SK-N-SH (cell line): Measurements from ENCODE around the gene ASXL3. TPM values are rescaled to one million over a fixed set of nuclear protein-coding genes. Genes with fewer than 3 reads are reported as not detected.

Experiments used
- CTCF ChIA-PET: fragments of 300-600, 350-600 bp; formaldehyde crosslinking; extraction: SDS; loops from one replicate; lab custom pipeline; 2021; lab: Yijun Ruan, JAX
- POLR2A ChIA-PET: fragments of 350-600 bp; sonication (Branson Sonifier 250); formaldehyde crosslinking; extraction: SDS; loops from one replicate; lab custom pipeline; 2020; ENCODE audit warnings: antibody characterized with exemption, inconsistent platforms; lab: Yijun Ruan, JAX
- DNase-seq: peaks from one replicate; pipeline ENCODE4 v3.0.0; 2012
- H2AFZ ChIP-seq: fragments of 200-600 bp; sonication (generic); 2 replicates; pipeline ENCODE4 v1.8.1; 2016; ENCODE audit warnings: antibody characterized with exemption, mild to moderate bottlenecking, low read depth
- H3F3A ChIP-seq: fragments of 200-600 bp; sonication (generic); replicated peaks from 2 replicates; pipeline ENCODE3; 2016; ENCODE audit warnings: antibody characterized with exemption, mild to moderate bottlenecking; ENCODE audit not compliant: insufficient read depth
- H3K27ac ChIP-seq, 2 experiments: fragments of 200-500 bp in 1 of 2; fragments of 200-600 bp in 1 of 2; sonication (Bioruptor generic) in 1 of 2; sonication (generic), shearing (Covaris generic) in 1 of 2; 2 replicates each; pipeline versions ENCODE4 v1.5.1 to v1.6.1; 2014 to 2016; ENCODE audit warnings: low read depth in 2 of 2, inconsistent platforms in 1 of 2, low read length in 1 of 2, mild to moderate bottlenecking in 1 of 2, mixed read lengths in 1 of 2
- H3K27me3 ChIP-seq: fragments of 200-600 bp; sonication (generic), shearing (Covaris generic); 2 replicates; pipeline ENCODE4 v1.6.1; 2016; ENCODE audit warnings: mixed run types; ENCODE audit not compliant: insufficient read depth
- H3K36me3 ChIP-seq, 2 experiments: fragments of 200-500 bp in 1 of 2; fragments of 200-600 bp in 1 of 2; sonication (Bioruptor generic) in 1 of 2; sonication (generic) in 1 of 2; replicated peaks in 1 of 2; 2 replicates each; pipeline versions ENCODE3 to v1.5.1; 2014 to 2016; ENCODE audit warnings: low read length in 1 of 2, mild to moderate bottlenecking in 1 of 2; ENCODE audit not compliant: insufficient read depth in 2 of 2, control insufficient read depth in 1 of 2
- H3K4me1 ChIP-seq, 2 experiments: fragments of 200-500 bp in 1 of 2; fragments of 200-600 bp in 1 of 2; sonication (Bioruptor generic) in 1 of 2; sonication (generic), shearing (Covaris generic) in 1 of 2; 2 replicates each; pipeline versions ENCODE4 v1.5.1 to v1.6.1; 2014 to 2016; ENCODE audit warnings: low read depth in 1 of 2, low read length in 1 of 2, mixed run types in 1 of 2; ENCODE audit not compliant: insufficient read depth in 2 of 2, control insufficient read depth in 1 of 2
- H3K4me2 ChIP-seq: fragments of 200-600 bp; sonication (generic), shearing (Covaris generic); 2 replicates; pipeline ENCODE4 v1.6.1; 2017; ENCODE audit warnings: mixed run types
- H3K4me3 ChIP-seq, 2 experiments: fragments of 200-500 bp in 1 of 2; fragments of 200-600 bp in 1 of 2; sonication (Bioruptor generic) in 1 of 2; sonication (generic), shearing (Covaris generic) in 1 of 2; 2 replicates each; pipeline versions ENCODE4 v1.5.1 to v1.8.1; 2014 to 2016; ENCODE audit warnings: low read depth in 2 of 2, inconsistent platforms in 1 of 2, low read length in 1 of 2, mild to moderate bottlenecking in 1 of 2, mixed read lengths in 1 of 2, moderate library complexity in 1 of 2
- H3K79me2 ChIP-seq: fragments of 200-600 bp; sonication (generic); 2 replicates; pipeline ENCODE4 v1.8.1; 2017; ENCODE audit warnings: mild to moderate bottlenecking; ENCODE audit not compliant: insufficient read depth
- H3K9ac ChIP-seq: fragments of 200-600 bp; sonication (generic); 2 replicates; pipeline ENCODE4 v1.6.1; 2017; ENCODE audit warnings: mixed run types
- H3K9me2 ChIP-seq: fragments of 200-600 bp; sonication (generic); 2 replicates; pipeline ENCODE4 v1.6.1; 2017; ENCODE audit warnings: mixed run types
- H3K9me3 ChIP-seq: fragments of 200-600 bp; sonication (generic); 2 replicates; pipeline ENCODE4 v1.6.1; 2017; ENCODE audit warnings: mixed run types, mild to moderate bottlenecking, moderate library complexity
- H4K20me1 ChIP-seq: fragments of 200-600 bp; sonication (generic); 2 replicates; pipeline ENCODE4 v1.6.1; 2017; ENCODE audit warnings: mild to moderate bottlenecking, mixed run types; ENCODE audit not compliant: insufficient read depth
- EZH2phosphoT487 ChIP-seq: fragments of 200-600 bp; sonication (generic); IDR thresholded peaks from 2 replicates; pipeline ENCODE4 v1.6.1; 2017; ENCODE audit warnings: low read depth, mixed run types, mild to moderate bottlenecking, antibody characterized with exemption, moderate library complexity, borderline replicate concordance
- FOSL2 ChIP-seq: IDR thresholded peaks from 2 replicates; pipeline ENCODE4 v1.4.0; 2012; ENCODE audit warnings: low read depth, mild to moderate bottlenecking, moderate library complexity, borderline replicate concordance
- GATA2 ChIP-seq: sonication (generic); formaldehyde crosslinking; IDR thresholded peaks from 2 replicates; pipeline ENCODE4 v1.5.0; 2020; ENCODE audit warnings: mild to moderate bottlenecking, missing genetic modification reagents
- JUND ChIP-seq: IDR thresholded peaks from 2 replicates; pipeline ENCODE4 v1.4.0; 2012
- MXI1 ChIP-seq: IDR thresholded peaks from 2 replicates; pipeline ENCODE4 v1.6.1; 2012; ENCODE audit warnings: mild to moderate bottlenecking, low read depth, low read length, improper control_type of control experiment
- NFIC ChIP-seq: IDR thresholded peaks from 2 replicates; pipeline ENCODE4 v1.4.0; 2012; ENCODE audit warnings: borderline replicate concordance
- NRF1 ChIP-seq: IDR thresholded peaks from 2 replicates; pipeline ENCODE4 v1.6.1; 2012; ENCODE audit warnings: low read depth, mild to moderate bottlenecking, low read length
- POLR2AphosphoS5 ChIP-seq: IDR thresholded peaks from 2 replicates; pipeline ENCODE4 v1.6.1; 2012; ENCODE audit warnings: low read depth, low read length
- RCOR1 ChIP-seq: fragments of 150-350 bp; IDR thresholded peaks from 2 replicates; pipeline ENCODE4 v1.6.1; 2017; ENCODE audit warnings: antibody characterized with exemption, low read length
- RFX5 ChIP-seq: IDR thresholded peaks from 2 replicates; pipeline ENCODE4 v1.6.1; 2012; ENCODE audit warnings: mild to moderate bottlenecking, improper control_type of control experiment, low read length
- SIN3A ChIP-seq: IDR thresholded peaks from 2 replicates; pipeline ENCODE4 v1.6.1; 2012; ENCODE audit warnings: low read depth, mild to moderate bottlenecking, low read length, moderate library complexity, borderline replicate concordance
- SMC3 ChIP-seq: IDR thresholded peaks from 2 replicates; pipeline ENCODE4 v1.6.1; 2012; ENCODE audit warnings: low read depth, low read length, improper control_type of control experiment
- WGBS: methylation state at CpG from one replicate; pipeline ENCODE4 v1.1.6; 2017; ENCODE audit warnings: low lambda C conversion rate; 5-methylcytosine and 5-hydroxymethylcytosine counted together
- polyA plus RNA-seq, 3 experiments: library from polyadenylated mRNA; depleted of rRNA; stranded (reverse); fragments of >200 nt; gene quantifications; 2 replicates each; pipeline ENCODE4 v1.2.3, GENCODE V29; 2012
- TF ChIP-seq, protein P1 (sequence below): IDR thresholded peaks from 2 replicates; pipeline ENCODE4 v1.4.0; 2012; ENCODE audit warnings: low read depth
- TF ChIP-seq, protein P2 (sequence below): fragments of 200-600 bp; sonication (generic); IDR thresholded peaks from 2 replicates; pipeline ENCODE4 v1.6.1; 2017; ENCODE audit warnings: antibody characterized with exemption, mild to moderate bottlenecking, moderate library complexity
- TF ChIP-seq, protein P3 (sequence below): IDR thresholded peaks from 2 replicates; pipeline ENCODE4; 2012
- TF ChIP-seq, protein P4 (sequence below): IDR thresholded peaks from 2 replicates; pipeline ENCODE4 v1.6.1; 2012; ENCODE audit warnings: mild to moderate bottlenecking, low read depth, low read length, moderate library complexity
- TF ChIP-seq, protein P5 (sequence below): fragments of 150-350 bp; IDR thresholded peaks from 2 replicates; pipeline ENCODE4 v1.6.1; 2016; ENCODE audit warnings: mild to moderate bottlenecking, low read depth, low read length

ASXL3 gene
- polyA plus RNA-seq, 1 of the 3 experiments (the other 2 are of a cell fraction) = not detected

GRCh38 chr18:33584548-33585430 is 6.8 kb downstream of the ASXL3 start:
- Histone ChIP-seq H2AFZ (no peak overlapping the region), H3F3A (no peaks in the 10 kb centered on the region), H3K36me3 (no peaks in the 10 kb centered on the region), H3K9me3 (no peaks in the 10 kb centered on the region), H3K4me3 (no peak overlapping the region), H3K9me2 (no peaks in the 10 kb centered on the region), H3K9ac (no peak overlapping the region), H3K4me2 (no peak overlapping the region), H4K20me1 (no peaks in the 10 kb centered on the region), H3K27me3 (peaks cover 3% of the 10 kb centered on the region), H3K27ac (no peak overlapping the region), H3K79me2 (no peaks in the 10 kb centered on the region), H3K4me1 (no peaks in the 10 kb centered on the region; a peak in 1 of 4 replicates)
- WGBS = 52% methylated on average over 3 of the region's 3 CpGs
- CTCF ChIA-PET = interaction anchor here (0.6 kb wide), 1 partner anchor 821 kb away, joined by 3 read pairs; no protein-coding TSS in a partner anchor
- no peak for DNase-seq
- POLR2A ChIA-PET = no interaction called here
- no peak for TF ChIP-seq JUND
- TF ChIP-seq, protein P1, sequence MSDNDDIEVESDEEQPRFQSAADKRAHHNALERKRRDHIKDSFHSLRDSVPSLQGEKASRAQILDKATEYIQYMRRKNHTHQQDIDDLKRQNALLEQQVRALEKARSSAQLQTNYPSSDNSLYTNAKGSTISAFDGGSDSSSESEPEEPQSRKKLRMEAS = no peak
- TF ChIP-seq, protein P2, sequence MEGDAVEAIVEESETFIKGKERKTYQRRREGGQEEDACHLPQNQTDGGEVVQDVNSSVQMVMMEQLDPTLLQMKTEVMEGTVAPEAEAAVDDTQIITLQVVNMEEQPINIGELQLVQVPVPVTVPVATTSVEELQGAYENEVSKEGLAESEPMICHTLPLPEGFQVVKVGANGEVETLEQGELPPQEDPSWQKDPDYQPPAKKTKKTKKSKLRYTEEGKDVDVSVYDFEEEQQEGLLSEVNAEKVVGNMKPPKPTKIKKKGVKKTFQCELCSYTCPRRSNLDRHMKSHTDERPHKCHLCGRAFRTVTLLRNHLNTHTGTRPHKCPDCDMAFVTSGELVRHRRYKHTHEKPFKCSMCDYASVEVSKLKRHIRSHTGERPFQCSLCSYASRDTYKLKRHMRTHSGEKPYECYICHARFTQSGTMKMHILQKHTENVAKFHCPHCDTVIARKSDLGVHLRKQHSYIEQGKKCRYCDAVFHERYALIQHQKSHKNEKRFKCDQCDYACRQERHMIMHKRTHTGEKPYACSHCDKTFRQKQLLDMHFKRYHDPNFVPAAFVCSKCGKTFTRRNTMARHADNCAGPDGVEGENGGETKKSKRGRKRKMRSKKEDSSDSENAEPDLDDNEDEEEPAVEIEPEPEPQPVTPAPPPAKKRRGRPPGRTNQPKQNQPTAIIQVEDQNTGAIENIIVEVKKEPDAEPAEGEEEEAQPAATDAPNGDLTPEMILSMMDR = no peak
- TF ChIP-seq, protein P3, sequence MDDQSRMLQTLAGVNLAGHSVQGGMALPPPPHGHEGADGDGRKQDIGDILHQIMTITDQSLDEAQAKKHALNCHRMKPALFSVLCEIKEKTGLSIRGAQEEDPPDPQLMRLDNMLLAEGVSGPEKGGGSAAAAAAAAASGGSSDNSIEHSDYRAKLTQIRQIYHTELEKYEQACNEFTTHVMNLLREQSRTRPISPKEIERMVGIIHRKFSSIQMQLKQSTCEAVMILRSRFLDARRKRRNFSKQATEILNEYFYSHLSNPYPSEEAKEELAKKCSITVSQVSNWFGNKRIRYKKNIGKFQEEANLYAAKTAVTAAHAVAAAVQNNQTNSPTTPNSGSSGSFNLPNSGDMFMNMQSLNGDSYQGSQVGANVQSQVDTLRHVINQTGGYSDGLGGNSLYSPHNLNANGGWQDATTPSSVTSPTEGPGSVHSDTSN = no peak
- no peak for TF ChIP-seq NFIC
- TF ChIP-seq POLR2AphosphoS5 = no peak
- no peak for TF ChIP-seq FOSL2
- TF ChIP-seq MXI1 = no peak
- TF ChIP-seq SMC3 = no peak
- TF ChIP-seq, protein P4, sequence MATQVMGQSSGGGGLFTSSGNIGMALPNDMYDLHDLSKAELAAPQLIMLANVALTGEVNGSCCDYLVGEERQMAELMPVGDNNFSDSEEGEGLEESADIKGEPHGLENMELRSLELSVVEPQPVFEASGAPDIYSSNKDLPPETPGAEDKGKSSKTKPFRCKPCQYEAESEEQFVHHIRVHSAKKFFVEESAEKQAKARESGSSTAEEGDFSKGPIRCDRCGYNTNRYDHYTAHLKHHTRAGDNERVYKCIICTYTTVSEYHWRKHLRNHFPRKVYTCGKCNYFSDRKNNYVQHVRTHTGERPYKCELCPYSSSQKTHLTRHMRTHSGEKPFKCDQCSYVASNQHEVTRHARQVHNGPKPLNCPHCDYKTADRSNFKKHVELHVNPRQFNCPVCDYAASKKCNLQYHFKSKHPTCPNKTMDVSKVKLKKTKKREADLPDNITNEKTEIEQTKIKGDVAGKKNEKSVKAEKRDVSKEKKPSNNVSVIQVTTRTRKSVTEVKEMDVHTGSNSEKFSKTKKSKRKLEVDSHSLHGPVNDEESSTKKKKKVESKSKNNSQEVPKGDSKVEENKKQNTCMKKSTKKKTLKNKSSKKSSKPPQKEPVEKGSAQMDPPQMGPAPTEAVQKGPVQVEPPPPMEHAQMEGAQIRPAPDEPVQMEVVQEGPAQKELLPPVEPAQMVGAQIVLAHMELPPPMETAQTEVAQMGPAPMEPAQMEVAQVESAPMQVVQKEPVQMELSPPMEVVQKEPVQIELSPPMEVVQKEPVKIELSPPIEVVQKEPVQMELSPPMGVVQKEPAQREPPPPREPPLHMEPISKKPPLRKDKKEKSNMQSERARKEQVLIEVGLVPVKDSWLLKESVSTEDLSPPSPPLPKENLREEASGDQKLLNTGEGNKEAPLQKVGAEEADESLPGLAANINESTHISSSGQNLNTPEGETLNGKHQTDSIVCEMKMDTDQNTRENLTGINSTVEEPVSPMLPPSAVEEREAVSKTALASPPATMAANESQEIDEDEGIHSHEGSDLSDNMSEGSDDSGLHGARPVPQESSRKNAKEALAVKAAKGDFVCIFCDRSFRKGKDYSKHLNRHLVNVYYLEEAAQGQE = no peak
- TF ChIP-seq GATA2 = no peak
- TF ChIP-seq RFX5 = no peak
- TF ChIP-seq NRF1 = no peak
- no peak for TF ChIP-seq RCOR1
- TF ChIP-seq EZH2phosphoT487 = no peak
- TF ChIP-seq, protein P5, sequence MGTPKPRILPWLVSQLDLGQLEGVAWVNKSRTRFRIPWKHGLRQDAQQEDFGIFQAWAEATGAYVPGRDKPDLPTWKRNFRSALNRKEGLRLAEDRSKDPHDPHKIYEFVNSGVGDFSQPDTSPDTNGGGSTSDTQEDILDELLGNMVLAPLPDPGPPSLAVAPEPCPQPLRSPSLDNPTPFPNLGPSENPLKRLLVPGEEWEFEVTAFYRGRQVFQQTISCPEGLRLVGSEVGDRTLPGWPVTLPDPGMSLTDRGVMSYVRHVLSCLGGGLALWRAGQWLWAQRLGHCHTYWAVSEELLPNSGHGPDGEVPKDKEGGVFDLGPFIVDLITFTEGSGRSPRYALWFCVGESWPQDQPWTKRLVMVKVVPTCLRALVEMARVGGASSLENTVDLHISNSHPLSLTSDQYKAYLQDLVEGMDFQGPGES = no peak
- TF ChIP-seq SIN3A = no peak
